GM21526 (cell line): ENCODE measurements around the gene TAOK3.

Experiments used
- ATAC-seq: cut with Tn5 transposase; IDR thresholded peaks from one replicate; pipeline ENCODE4 v1.9.1; 2021; ENCODE audit warnings: moderate library complexity; ENCODE audit not compliant: unreplicated experiment, low FRiP score

The TAOK3 gene

GRCh38 chr12:118107011-118107410, 265.7 kb downstream of the TAOK3 start:
- no peak for ATAC-seq

GRCh38 chr12:118103601-118104382, 268.9 kb downstream of the TAOK3 start, which contains the start of gene VSIG10:
TSS of gene VSIG10 (minus strand) at chr12:118104011. CDS start at chr12:118103671, 340 bp downstream.
- peak; percentile 53 for ATAC-seq

GRCh38 chr12:118103201-118103600, 269.5 kb downstream of the TAOK3 start:
- ATAC-seq: peak; percentile 20

GRCh38 chr12:118102609-118103008, 270.1 kb downstream of the TAOK3 start:
- ATAC-seq: no peak

GRCh38 chr12:118102070-118102469, 270.6 kb downstream of the TAOK3 start:
- no peak for ATAC-seq

GRCh38 chr12:118101051-118101450, 271.7 kb downstream of the TAOK3 start:
- no peak for ATAC-seq
